Measurements from ENCODE around the gene RAB6B. TPM values are rescaled to one million over a fixed set of nuclear protein-coding genes. Genes with fewer than 3 reads are reported as not detected.
A peak's percentile ranks its signal among the peaks of the same experiment; 100 is the strongest.

The RAB6B gene
- total and polyA plus RNA-seq, 2 of the 4 experiments (the other 2 are of a cell fraction): 0.18 to 1.2 TPM

GRCh38 chr3:133775309-133775708 lies 120.4 kb downstream of the RAB6B start:
- Histone ChIP-seq H2BK5ac (ENCODE audit: low read depth, low read length, poor library complexity, severe bottlenecking) (no peak overlapping the region), H3K36me3 (ENCODE audit: control insufficient read depth, insufficient read depth, low read length) (no peaks in the 10 kb centered on the region), H3K4me2 (ENCODE audit: low read depth, low read length) (no peak overlapping the region), H3K79me1 (ENCODE audit: low read depth in 1 of 2, low read length in 2 of 2) (no peaks in the 10 kb centered on the region), H3K9ac (ENCODE audit: low read depth, low read length) (no peak overlapping the region), H2BK120ac (ENCODE audit: low read depth, low read length) (no peak overlapping the region), H3K4me1 (ENCODE audit: control insufficient read depth, insufficient read depth, low read length) (no peaks in the 10 kb centered on the region), H4K91ac (ENCODE audit: insufficient read depth, low read depth, low read length) (no peak overlapping the region), H4K20me1 (ENCODE audit: insufficient read depth, low read length) (no peaks in the 10 kb centered on the region), H2BK20ac (ENCODE audit: low read depth, low read length) (no peak overlapping the region), H3K23ac (ENCODE audit: low read depth, low read length) (no peak overlapping the region), H2BK15ac (ENCODE audit: low read depth, low read length) (no peak overlapping the region), H3K4ac (ENCODE audit: low read depth, low read length) (no peak overlapping the region), H4K5ac (ENCODE audit: low read depth, low read length) (no peak overlapping the region), H3K4me3 (ENCODE audit: insufficient read depth, low read depth, low read length) (no peak overlapping the region), H3K27ac (ENCODE audit: insufficient read depth, low read length) (no peak overlapping the region), H2AK9ac (replicated peaks; ENCODE audit: low read depth, low read length, poor library complexity) (no peak overlapping the region), H3K18ac (ENCODE audit: low read depth, low read length) (no peak overlapping the region), H3K9me1 (ENCODE audit: insufficient read depth, low read length) (no peaks in the 10 kb centered on the region), H2AK5ac (ENCODE audit: low read depth, low read length) (no peak overlapping the region), H3K14ac (replicated peaks; ENCODE audit: low read depth, low read length) (no peak overlapping the region), H3K9me3 (ENCODE audit: control insufficient read depth, insufficient read depth, low read length) (no peaks in the 10 kb centered on the region), H3K56ac (ENCODE audit: extremely low read depth, insufficient read depth, low read length) (no peak overlapping the region), H3K27me3 (ENCODE audit: control insufficient read depth, insufficient read depth, low read length) (peaks cover 8% of the 10 kb centered on the region), H4K8ac (ENCODE audit: low read depth in 2 of 2, low read length in 2 of 2) (no peak overlapping the region), H2AFZ (replicated peaks; ENCODE audit: low read length, poor library complexity) (peak overlapping the region; percentile 5)
- dilution Hi-C loops (cut with HindIII; ENCODE audit: low sequenced_read_pairs, unreplicated experiment): no loop called here
- intact Hi-C loops (cut with micrococcal nuclease): no loop called here
- TF ChIP-seq CTCF (conservative IDR thresholded peaks at IDR 0.05; ENCODE audit: low read depth, low read length) (no peak), RCOR1 (IDR thresholded peaks at IDR 0.05; ENCODE audit: insufficient replicate concordance, low read length) (no peak), RAD21 (IDR thresholded peaks at IDR 0.05; ENCODE audit: low read length) (no peak), RFX5 (IDR thresholded peaks at IDR 0.05; ENCODE audit: low read depth, low read length) (no peak), NFE2L2 (IDR thresholded peaks at IDR 0.05; ENCODE audit: low read depth, low read length) (no peak), FOS (IDR thresholded peaks at IDR 0.05; ENCODE audit: low read depth, low read length) (no peak)
- TF ChIP-seq, protein P1, sequence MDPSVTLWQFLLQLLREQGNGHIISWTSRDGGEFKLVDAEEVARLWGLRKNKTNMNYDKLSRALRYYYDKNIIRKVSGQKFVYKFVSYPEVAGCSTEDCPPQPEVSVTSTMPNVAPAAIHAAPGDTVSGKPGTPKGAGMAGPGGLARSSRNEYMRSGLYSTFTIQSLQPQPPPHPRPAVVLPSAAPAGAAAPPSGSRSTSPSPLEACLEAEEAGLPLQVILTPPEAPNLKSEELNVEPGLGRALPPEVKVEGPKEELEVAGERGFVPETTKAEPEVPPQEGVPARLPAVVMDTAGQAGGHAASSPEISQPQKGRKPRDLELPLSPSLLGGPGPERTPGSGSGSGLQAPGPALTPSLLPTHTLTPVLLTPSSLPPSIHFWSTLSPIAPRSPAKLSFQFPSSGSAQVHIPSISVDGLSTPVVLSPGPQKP (IDR thresholded peaks at IDR 0.05; ENCODE audit: borderline replicate concordance, low read depth, low read length): no peak
- ATAC-seq (ENCODE audit: low read depth) (no peak), DNase-seq (no peak)
- POLR2A ChIA-PET (ENCODE audit: unreplicated experiment): no interaction called here
- no TSS peak for BruUV-seq (replicated peaks)
- CTCF ChIA-PET: no interaction called here
- no CpG with 5 or more reads among the region's 9 CpGs for WGBS, 2 experiments (ENCODE audit: extremely low coverage in 2 of 2, insufficient read length in 1 of 2)
- in situ Hi-C loops (cut with MboI; ENCODE audit: low sequenced_read_pairs): no loop called here

Other genes starting within 250 kb of the RAB6B start
- gene TOPBP1, start 233.9 kb downstream of the RAB6B start, total RNA-seq (2012; rRNA removed): 50.0 and 50.5 TPM in 2 replicates
- gene TOPBP1, start 233.9 kb downstream of the RAB6B start, polyA plus RNA-seq (2012; rRNA removed): 19.2 and 19.5 TPM in 2 replicates
- not detected in 2 replicates for gene TF, start 149.5 kb downstream of the RAB6B start, total RNA-seq (2012; rRNA removed)
- gene TF, start 149.5 kb downstream of the RAB6B start, polyA plus RNA-seq (2012; rRNA removed): 0.01 and 0.07 TPM in 2 replicates
- 98.9 and 131 TPM in 2 replicates for gene SRPRB, start 90.1 kb downstream of the RAB6B start, total RNA-seq (2012; rRNA removed)
- gene SRPRB, start 90.1 kb downstream of the RAB6B start, polyA plus RNA-seq (2012; rRNA removed): 28.8 and 36.5 TPM in 2 replicates
- under 0.01 TPM in 2 replicates for gene SLCO2A1, start 134.0 kb upstream of the RAB6B start, total RNA-seq (2012; rRNA removed)
- gene SLCO2A1, start 134.0 kb upstream of the RAB6B start, polyA plus RNA-seq (2012; rRNA removed): 1.2 and 1.5 TPM in 2 replicates